GM12872 (cell line): ENCODE results near the gene PRTFDC1.

Experiments used
- CTCF ChIP-seq: IDR thresholded peaks from 3 replicates; pipeline ENCODE4 v1.5.1; 2011; ENCODE audit warnings: low read depth, mild to moderate bottlenecking, low read length, moderate library complexity; ENCODE audit not compliant: insufficient read depth

Gene PRTFDC1

GRCh38 chr10:24988831-24989640, 36.6 kb upstream of the PRTFDC1 start:
- no peak for TF ChIP-seq CTCF

- no peak for TF ChIP-seq CTCF
Measured at GRCh38 chr10:24984906-24985305, 32.5 kb upstream of the PRTFDC1 start.

- TF ChIP-seq CTCF, result no peak
Measured at GRCh38 chr10:24983946-24984345, 31.5 kb upstream of the PRTFDC1 start.

GRCh38 chr10:24983130-24983529, 30.7 kb upstream of the PRTFDC1 start:
- no peak for TF ChIP-seq CTCF

- TF ChIP-seq CTCF, result no peak
Measured at GRCh38 chr10:24982319-24983112, 30.1 kb upstream of the PRTFDC1 start.

- TF ChIP-seq CTCF, result no peak
Measured at GRCh38 chr10:24981161-24981710, 28.8 kb upstream of the PRTFDC1 start.

- TF ChIP-seq CTCF, result no peak
Measured at GRCh38 chr10:24979685-24980084, 27.3 kb upstream of the PRTFDC1 start.
